WTC11 (cell line): ENCODE measurements around the gene GPR176. TPM values are rescaled to one million over a fixed set of nuclear protein-coding genes. Genes with fewer than 3 reads are reported as not detected.

Experiments used
- ATF1 ChIP-seq: sonication (generic); formaldehyde crosslinking; IDR thresholded peaks from 2 replicates; pipeline ENCODE4 v1.8.1; 2023; ENCODE audit warnings: mild to moderate bottlenecking, moderate library complexity, missing genetic modification reagents
- EMX1 ChIP-seq: fragments of 250-450 bp; sonication (Bioruptor Pico); IDR thresholded peaks from 2 replicates; pipeline ENCODE4 v1.8.0; 2021; ENCODE audit warnings: mild to moderate bottlenecking
- GRHL2 ChIP-seq: fragments of 250-450 bp; sonication (Bioruptor Pico); IDR thresholded peaks from 2 replicates; pipeline ENCODE4 v1.8.0; 2022; ENCODE audit warnings: mild to moderate bottlenecking, moderate library complexity; ENCODE audit not compliant: insufficient replicate concordance, severe bottlenecking
- NR1H2 ChIP-seq: sonication (generic); formaldehyde crosslinking; IDR thresholded peaks from 2 replicates; pipeline ENCODE4 v1.9.0; 2021; ENCODE audit warnings: mild to moderate bottlenecking, moderate library complexity, missing genetic modification reagents
- PRRX2 ChIP-seq: fragments of 250-450 bp; sonication (Bioruptor Pico); IDR thresholded peaks from 2 replicates; pipeline ENCODE4 v1.8.0; 2021; ENCODE audit warnings: mild to moderate bottlenecking
- RELA ChIP-seq: sonication (generic); formaldehyde crosslinking; IDR thresholded peaks from 2 replicates; pipeline ENCODE4 v1.8.1; 2022; ENCODE audit warnings: missing genetic modification reagents, mild to moderate bottlenecking, borderline replicate concordance
- total RNA-seq: library from RNA; stranded (reverse); gene quantifications from 3 replicates; pipeline ENCODE4 v1.2.3, GENCODE V29; 2021
- TF ChIP-seq, protein P1 (sequence below): fragments of 250-450 bp; sonication (Bioruptor Pico); IDR thresholded peaks from 2 replicates; pipeline ENCODE4 v1.9.0; 2021; ENCODE audit warnings: mild to moderate bottlenecking, borderline replicate concordance
- TF ChIP-seq, protein P2 (sequence below): sonication (generic); formaldehyde crosslinking; conservative IDR thresholded peaks from 2 replicates; pipeline ENCODE4 v1.8.1; 2023; ENCODE audit warnings: mild to moderate bottlenecking, low read depth, missing genetic modification reagents, moderate library complexity
- TF ChIP-seq, protein P3 (sequence below): sonication (generic); formaldehyde crosslinking; IDR thresholded peaks from 2 replicates; pipeline ENCODE4 v1.8.1; 2023; ENCODE audit warnings: mild to moderate bottlenecking, missing genetic modification reagents, moderate library complexity
- TF ChIP-seq, protein P4 (sequence below): sonication (generic); formaldehyde crosslinking; IDR thresholded peaks from 2 replicates; pipeline ENCODE4 v1.8.1; 2022; ENCODE audit warnings: low read depth, missing genetic modification reagents, borderline replicate concordance
- TF ChIP-seq, protein P5 (sequence below): sonication (generic); formaldehyde crosslinking; conservative IDR thresholded peaks from 2 replicates; pipeline ENCODE4 v1.8.1; 2022; ENCODE audit warnings: mild to moderate bottlenecking, missing genetic modification reagents
- TF ChIP-seq, protein P6 (sequence below): sonication (generic); formaldehyde crosslinking; IDR thresholded peaks from 2 replicates; pipeline ENCODE4 v1.8.0; 2022; ENCODE audit warnings: mild to moderate bottlenecking, missing genetic modification reagents
- TF ChIP-seq, protein P7 (sequence below): sonication (generic); formaldehyde crosslinking; IDR thresholded peaks from 2 replicates; pipeline ENCODE4 v1.8.1; 2022; ENCODE audit warnings: mild to moderate bottlenecking, moderate library complexity, missing genetic modification reagents
- TF ChIP-seq, protein P8 (sequence below): fragments of 250-450 bp; sonication (Bioruptor Pico); IDR thresholded peaks from 2 replicates; pipeline ENCODE4 v2.1.2; 2022; ENCODE audit warnings: mild to moderate bottlenecking, moderate library complexity
- TF ChIP-seq, protein P9 (sequence below): sonication (generic); formaldehyde crosslinking; IDR thresholded peaks from 2 replicates; pipeline ENCODE4 v1.8.0; 2022; ENCODE audit warnings: mild to moderate bottlenecking, missing genetic modification reagents

GPR176 gene
- total RNA-seq, 1 experiment from 2014 or later: 117 TPM

DNA sequence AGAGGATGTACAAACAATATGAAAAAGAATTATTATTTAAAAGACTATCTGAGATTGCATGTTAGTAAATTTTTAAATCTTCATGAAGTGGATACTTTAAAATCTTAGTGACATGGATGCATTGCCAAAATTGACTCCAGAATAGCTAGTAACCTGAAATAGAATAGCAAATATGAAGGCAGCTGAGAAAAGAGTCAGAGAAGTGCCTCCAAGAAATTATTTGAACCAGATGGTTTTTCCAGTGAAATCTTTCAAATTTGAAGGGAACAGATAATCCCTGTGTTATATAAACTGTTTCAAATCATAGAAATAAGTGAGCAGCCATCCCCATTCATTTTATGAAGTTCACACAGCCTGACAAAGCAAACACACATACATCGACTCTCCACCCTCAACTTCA, 167.1 kb downstream of the GPR176 start (continued):
- TF ChIP-seq, protein P1, sequence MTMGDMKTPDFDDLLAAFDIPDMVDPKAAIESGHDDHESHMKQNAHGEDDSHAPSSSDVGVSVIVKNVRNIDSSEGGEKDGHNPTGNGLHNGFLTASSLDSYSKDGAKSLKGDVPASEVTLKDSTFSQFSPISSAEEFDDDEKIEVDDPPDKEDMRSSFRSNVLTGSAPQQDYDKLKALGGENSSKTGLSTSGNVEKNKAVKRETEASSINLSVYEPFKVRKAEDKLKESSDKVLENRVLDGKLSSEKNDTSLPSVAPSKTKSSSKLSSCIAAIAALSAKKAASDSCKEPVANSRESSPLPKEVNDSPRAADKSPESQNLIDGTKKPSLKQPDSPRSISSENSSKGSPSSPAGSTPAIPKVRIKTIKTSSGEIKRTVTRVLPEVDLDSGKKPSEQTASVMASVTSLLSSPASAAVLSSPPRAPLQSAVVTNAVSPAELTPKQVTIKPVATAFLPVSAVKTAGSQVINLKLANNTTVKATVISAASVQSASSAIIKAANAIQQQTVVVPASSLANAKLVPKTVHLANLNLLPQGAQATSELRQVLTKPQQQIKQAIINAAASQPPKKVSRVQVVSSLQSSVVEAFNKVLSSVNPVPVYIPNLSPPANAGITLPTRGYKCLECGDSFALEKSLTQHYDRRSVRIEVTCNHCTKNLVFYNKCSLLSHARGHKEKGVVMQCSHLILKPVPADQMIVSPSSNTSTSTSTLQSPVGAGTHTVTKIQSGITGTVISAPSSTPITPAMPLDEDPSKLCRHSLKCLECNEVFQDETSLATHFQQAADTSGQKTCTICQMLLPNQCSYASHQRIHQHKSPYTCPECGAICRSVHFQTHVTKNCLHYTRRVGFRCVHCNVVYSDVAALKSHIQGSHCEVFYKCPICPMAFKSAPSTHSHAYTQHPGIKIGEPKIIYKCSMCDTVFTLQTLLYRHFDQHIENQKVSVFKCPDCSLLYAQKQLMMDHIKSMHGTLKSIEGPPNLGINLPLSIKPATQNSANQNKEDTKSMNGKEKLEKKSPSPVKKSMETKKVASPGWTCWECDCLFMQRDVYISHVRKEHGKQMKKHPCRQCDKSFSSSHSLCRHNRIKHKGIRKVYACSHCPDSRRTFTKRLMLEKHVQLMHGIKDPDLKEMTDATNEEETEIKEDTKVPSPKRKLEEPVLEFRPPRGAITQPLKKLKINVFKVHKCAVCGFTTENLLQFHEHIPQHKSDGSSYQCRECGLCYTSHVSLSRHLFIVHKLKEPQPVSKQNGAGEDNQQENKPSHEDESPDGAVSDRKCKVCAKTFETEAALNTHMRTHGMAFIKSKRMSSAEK (CRISPR knock-in tag): no peak
- TF ChIP-seq RELA (CRISPR knock-in tag) (no peak), PRRX2 (CRISPR knock-in tag) (no peak), GRHL2 (CRISPR knock-in tag) (no peak), EMX1 (CRISPR knock-in tag) (no peak), ATF1 (CRISPR knock-in tag) (no peak), NR1H2 (CRISPR knock-in tag) (no peak)
- TF ChIP-seq, protein P2, sequence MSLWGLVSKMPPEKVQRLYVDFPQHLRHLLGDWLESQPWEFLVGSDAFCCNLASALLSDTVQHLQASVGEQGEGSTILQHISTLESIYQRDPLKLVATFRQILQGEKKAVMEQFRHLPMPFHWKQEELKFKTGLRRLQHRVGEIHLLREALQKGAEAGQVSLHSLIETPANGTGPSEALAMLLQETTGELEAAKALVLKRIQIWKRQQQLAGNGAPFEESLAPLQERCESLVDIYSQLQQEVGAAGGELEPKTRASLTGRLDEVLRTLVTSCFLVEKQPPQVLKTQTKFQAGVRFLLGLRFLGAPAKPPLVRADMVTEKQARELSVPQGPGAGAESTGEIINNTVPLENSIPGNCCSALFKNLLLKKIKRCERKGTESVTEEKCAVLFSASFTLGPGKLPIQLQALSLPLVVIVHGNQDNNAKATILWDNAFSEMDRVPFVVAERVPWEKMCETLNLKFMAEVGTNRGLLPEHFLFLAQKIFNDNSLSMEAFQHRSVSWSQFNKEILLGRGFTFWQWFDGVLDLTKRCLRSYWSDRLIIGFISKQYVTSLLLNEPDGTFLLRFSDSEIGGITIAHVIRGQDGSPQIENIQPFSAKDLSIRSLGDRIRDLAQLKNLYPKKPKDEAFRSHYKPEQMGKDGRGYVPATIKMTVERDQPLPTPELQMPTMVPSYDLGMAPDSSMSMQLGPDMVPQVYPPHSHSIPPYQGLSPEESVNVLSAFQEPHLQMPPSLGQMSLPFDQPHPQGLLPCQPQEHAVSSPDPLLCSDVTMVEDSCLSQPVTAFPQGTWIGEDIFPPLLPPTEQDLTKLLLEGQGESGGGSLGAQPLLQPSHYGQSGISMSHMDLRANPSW (CRISPR knock-in tag): no peak
- TF ChIP-seq, protein P3, sequence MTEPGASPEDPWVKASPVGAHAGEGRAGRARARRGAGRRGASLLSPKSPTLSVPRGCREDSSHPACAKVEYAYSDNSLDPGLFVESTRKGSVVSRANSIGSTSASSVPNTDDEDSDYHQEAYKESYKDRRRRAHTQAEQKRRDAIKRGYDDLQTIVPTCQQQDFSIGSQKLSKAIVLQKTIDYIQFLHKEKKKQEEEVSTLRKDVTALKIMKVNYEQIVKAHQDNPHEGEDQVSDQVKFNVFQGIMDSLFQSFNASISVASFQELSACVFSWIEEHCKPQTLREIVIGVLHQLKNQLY (CRISPR knock-in tag): no peak
- TF ChIP-seq, protein P4, sequence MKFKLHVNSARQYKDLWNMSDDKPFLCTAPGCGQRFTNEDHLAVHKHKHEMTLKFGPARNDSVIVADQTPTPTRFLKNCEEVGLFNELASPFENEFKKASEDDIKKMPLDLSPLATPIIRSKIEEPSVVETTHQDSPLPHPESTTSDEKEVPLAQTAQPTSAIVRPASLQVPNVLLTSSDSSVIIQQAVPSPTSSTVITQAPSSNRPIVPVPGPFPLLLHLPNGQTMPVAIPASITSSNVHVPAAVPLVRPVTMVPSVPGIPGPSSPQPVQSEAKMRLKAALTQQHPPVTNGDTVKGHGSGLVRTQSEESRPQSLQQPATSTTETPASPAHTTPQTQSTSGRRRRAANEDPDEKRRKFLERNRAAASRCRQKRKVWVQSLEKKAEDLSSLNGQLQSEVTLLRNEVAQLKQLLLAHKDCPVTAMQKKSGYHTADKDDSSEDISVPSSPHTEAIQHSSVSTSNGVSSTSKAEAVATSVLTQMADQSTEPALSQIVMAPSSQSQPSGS (CRISPR knock-in tag): no peak
- TF ChIP-seq, protein P5, sequence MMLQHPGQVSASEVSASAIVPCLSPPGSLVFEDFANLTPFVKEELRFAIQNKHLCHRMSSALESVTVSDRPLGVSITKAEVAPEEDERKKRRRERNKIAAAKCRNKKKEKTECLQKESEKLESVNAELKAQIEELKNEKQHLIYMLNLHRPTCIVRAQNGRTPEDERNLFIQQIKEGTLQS (CRISPR knock-in tag): no peak
- TF ChIP-seq, protein P6, sequence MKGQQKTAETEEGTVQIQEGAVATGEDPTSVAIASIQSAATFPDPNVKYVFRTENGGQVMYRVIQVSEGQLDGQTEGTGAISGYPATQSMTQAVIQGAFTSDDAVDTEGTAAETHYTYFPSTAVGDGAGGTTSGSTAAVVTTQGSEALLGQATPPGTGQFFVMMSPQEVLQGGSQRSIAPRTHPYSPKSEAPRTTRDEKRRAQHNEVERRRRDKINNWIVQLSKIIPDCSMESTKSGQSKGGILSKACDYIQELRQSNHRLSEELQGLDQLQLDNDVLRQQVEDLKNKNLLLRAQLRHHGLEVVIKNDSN (CRISPR knock-in tag): no peak
- TF ChIP-seq, protein P7, sequence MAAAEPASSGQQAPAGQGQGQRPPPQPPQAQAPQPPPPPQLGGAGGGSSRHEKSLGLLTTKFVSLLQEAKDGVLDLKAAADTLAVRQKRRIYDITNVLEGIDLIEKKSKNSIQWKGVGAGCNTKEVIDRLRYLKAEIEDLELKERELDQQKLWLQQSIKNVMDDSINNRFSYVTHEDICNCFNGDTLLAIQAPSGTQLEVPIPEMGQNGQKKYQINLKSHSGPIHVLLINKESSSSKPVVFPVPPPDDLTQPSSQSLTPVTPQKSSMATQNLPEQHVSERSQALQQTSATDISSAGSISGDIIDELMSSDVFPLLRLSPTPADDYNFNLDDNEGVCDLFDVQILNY (CRISPR knock-in tag): no peak
- TF ChIP-seq, protein P8, sequence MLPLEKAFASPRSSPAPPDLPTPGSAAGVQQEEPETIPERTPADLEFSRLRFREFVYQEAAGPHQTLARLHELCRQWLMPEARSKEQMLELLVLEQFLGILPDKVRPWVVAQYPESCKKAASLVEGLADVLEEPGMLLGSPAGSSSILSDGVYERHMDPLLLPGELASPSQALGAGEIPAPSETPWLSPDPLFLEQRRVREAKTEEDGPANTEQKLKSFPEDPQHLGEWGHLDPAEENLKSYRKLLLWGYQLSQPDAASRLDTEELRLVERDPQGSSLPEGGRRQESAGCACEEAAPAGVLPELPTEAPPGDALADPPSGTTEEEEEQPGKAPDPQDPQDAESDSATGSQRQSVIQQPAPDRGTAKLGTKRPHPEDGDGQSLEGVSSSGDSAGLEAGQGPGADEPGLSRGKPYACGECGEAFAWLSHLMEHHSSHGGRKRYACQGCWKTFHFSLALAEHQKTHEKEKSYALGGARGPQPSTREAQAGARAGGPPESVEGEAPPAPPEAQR (CRISPR knock-in tag): no peak
- TF ChIP-seq, protein P9, sequence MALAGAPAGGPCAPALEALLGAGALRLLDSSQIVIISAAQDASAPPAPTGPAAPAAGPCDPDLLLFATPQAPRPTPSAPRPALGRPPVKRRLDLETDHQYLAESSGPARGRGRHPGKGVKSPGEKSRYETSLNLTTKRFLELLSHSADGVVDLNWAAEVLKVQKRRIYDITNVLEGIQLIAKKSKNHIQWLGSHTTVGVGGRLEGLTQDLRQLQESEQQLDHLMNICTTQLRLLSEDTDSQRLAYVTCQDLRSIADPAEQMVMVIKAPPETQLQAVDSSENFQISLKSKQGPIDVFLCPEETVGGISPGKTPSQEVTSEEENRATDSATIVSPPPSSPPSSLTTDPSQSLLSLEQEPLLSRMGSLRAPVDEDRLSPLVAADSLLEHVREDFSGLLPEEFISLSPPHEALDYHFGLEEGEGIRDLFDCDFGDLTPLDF (CRISPR knock-in tag): no peak
